ENCODE measurements around the gene PREX1.

The PREX1 gene

GRCh38 chr20:48824830-48825565, 2.8 kb downstream of the PREX1 start:
- no peak for DNase-seq (ENCODE audit: low read depth, low spot score)
- Histone ChIP-seq H3K27me3 (ENCODE audit: insufficient read depth, insufficient read length) (peaks cover 21% of the 10 kb centered on the region), H3K9me3 (ENCODE audit: insufficient read depth, low read length) (no peaks in the 10 kb centered on the region), H3K9ac (ENCODE audit: insufficient read length, low read depth) (no peak overlapping the region), H3K36me3 (ENCODE audit: insufficient read depth, insufficient read length, low read length) (no peaks in the 10 kb centered on the region), H3K4me3 (ENCODE audit: insufficient read length, low read depth) (no peak overlapping the region), H3K4me1 (ENCODE audit: insufficient read depth, insufficient read length) (peaks cover 6% of the 10 kb centered on the region)
- TF ChIP-seq ZNF274 (IDR thresholded peaks at IDR 0.05; ENCODE audit: low read depth, low read length) (no peak), YY1 (IDR thresholded peaks at IDR 0.05; ENCODE audit: insufficient read depth, insufficient read length) (no peak), SUZ12 (IDR thresholded peaks at IDR 0.05; ENCODE audit: extremely low read depth, insufficient read depth, insufficient read length) (no peak)

DNA sequence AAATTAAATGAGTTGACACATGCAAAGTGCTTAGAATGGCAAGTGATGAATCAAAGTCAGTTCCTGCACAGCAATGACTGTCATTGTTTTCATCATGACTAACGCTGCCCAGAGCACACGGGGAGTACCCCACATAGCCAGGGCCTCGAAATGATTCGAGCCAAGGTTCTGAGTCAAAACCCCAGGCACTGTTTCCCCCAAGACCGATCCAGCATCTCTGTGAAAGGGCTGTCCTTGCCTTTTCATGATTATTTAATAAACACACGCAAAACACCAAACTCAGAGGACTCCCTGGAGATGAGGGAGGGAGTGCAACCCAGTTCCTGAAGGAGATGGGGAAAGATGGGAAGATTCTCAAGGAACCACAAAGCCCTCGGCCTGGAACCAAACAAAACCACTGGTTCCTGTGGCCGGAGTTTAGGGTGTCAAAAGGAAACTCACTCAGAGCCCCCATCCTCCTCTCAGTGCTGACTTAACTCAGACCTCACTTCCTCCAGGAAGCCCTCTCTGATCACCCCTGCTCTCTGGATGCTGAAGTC, 3.8 kb downstream of the PREX1 start:
- peaks cover 6% of the 10 kb centered on the region for H3K4me1 ChIP-seq (ENCODE audit: insufficient read depth, insufficient read length)
- no peak for DNase-seq (ENCODE audit: low read depth, low spot score)
- H3K9me3 ChIP-seq (ENCODE audit: insufficient read depth, low read length): no peaks in the 10 kb centered on the region
- H3K36me3 ChIP-seq (ENCODE audit: insufficient read depth, insufficient read length, low read length): no peaks in the 10 kb centered on the region
- no peak for TF ChIP-seq YY1 (IDR thresholded peaks at IDR 0.05; ENCODE audit: insufficient read depth, insufficient read length)
- TF ChIP-seq ZNF274 (IDR thresholded peaks at IDR 0.05; ENCODE audit: low read depth, low read length): no peak
- TF ChIP-seq SUZ12 (IDR thresholded peaks at IDR 0.05; ENCODE audit: extremely low read depth, insufficient read depth, insufficient read length): no peak
- H3K4me3 ChIP-seq (ENCODE audit: insufficient read length, low read depth): no peak overlapping the region
- peaks cover 12% of the 10 kb centered on the region for H3K27me3 ChIP-seq (ENCODE audit: insufficient read depth, insufficient read length)
- no peak overlapping the region for H3K9ac ChIP-seq (ENCODE audit: insufficient read length, low read depth)

- Histone ChIP-seq H3K4me3 (ENCODE audit: insufficient read length, low read depth) (no peak overlapping the region), H3K27me3 (ENCODE audit: insufficient read depth, insufficient read length) (peaks cover 7% of the 10 kb centered on the region), H3K9ac (ENCODE audit: insufficient read length, low read depth) (no peak overlapping the region), H3K9me3 (ENCODE audit: insufficient read depth, low read length) (no peaks in the 10 kb centered on the region), H3K36me3 (ENCODE audit: insufficient read depth, insufficient read length, low read length) (no peaks in the 10 kb centered on the region), H3K4me1 (ENCODE audit: insufficient read depth, insufficient read length) (peaks cover 4% of the 10 kb centered on the region)
- DNase-seq (ENCODE audit: low read depth, low spot score): no peak
- TF ChIP-seq YY1 (IDR thresholded peaks at IDR 0.05; ENCODE audit: insufficient read depth, insufficient read length) (no peak), SUZ12 (IDR thresholded peaks at IDR 0.05; ENCODE audit: extremely low read depth, insufficient read depth, insufficient read length) (no peak), ZNF274 (IDR thresholded peaks at IDR 0.05; ENCODE audit: low read depth, low read length) (no peak)
Observed at GRCh38 chr20:48823476-48823875, 4.3 kb downstream of the PREX1 start.

DNA sequence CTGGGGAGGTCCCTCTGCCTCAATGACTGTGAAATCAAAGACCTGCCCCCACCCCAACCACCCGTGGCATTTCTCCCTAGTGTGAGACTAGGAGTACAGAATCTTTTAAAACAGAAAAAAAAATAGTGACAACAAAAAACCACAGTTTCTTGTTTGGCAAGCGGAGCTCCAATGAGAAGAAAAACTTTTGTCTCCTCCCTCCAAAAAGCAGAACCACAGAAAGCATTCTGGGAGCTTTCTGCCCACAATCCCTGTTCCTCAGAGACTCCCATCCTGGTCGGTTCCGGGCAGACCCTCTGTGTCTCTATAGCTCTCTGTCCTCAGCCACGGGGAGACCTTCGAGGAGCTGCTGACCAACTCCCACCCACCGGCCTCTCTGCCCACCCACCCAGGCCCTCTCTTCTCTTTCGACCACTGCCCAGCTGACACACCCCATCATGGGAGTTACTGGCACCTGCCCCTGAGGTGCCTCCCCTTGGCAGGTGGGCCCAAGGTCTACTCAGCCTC, 4.9 kb downstream of the PREX1 start:
- Histone ChIP-seq H3K4me1 (ENCODE audit: insufficient read depth, insufficient read length) (peaks cover 4% of the 10 kb centered on the region), H3K9me3 (ENCODE audit: insufficient read depth, low read length) (no peaks in the 10 kb centered on the region), H3K4me3 (ENCODE audit: insufficient read length, low read depth) (no peak overlapping the region), H3K36me3 (ENCODE audit: insufficient read depth, insufficient read length, low read length) (no peaks in the 10 kb centered on the region), H3K27me3 (ENCODE audit: insufficient read depth, insufficient read length) (peaks cover 5% of the 10 kb centered on the region), H3K9ac (ENCODE audit: insufficient read length, low read depth) (no peak overlapping the region)
- TF ChIP-seq YY1 (IDR thresholded peaks at IDR 0.05; ENCODE audit: insufficient read depth, insufficient read length) (no peak), SUZ12 (IDR thresholded peaks at IDR 0.05; ENCODE audit: extremely low read depth, insufficient read depth, insufficient read length) (no peak), ZNF274 (IDR thresholded peaks at IDR 0.05; ENCODE audit: low read depth, low read length) (no peak)
- DNase-seq (ENCODE audit: low read depth, low spot score): no peak

DNA sequence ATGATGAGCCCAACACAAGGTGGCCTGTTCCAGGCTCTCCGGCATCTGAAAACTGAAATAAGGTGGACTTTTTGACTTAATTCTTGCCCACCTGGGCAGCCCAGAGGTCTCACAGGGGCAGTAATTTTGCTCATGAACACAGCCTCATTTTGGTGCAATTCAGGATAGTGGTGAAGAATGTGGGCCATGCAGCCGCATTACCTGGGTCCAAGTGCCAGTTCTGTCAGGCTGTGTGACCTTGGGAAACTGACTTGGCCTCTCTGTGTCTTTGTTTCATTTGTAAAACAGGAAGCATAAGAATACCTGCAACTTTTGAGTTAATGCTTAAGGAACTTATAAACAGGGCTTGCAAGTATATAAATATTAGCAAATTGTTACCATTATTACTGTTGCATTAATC, 5.6 kb downstream of the PREX1 start:
- DNase-seq (ENCODE audit: low read depth, low spot score): no peak
- H3K4me1 ChIP-seq (ENCODE audit: insufficient read depth, insufficient read length): peaks cover 4% of the 10 kb centered on the region
- no peak overlapping the region for H3K9ac ChIP-seq (ENCODE audit: insufficient read length, low read depth)
- H3K27me3 ChIP-seq (ENCODE audit: insufficient read depth, insufficient read length): peaks cover 1% of the 10 kb centered on the region
- TF ChIP-seq SUZ12 (IDR thresholded peaks at IDR 0.05; ENCODE audit: extremely low read depth, insufficient read depth, insufficient read length): no peak
- TF ChIP-seq YY1 (IDR thresholded peaks at IDR 0.05; ENCODE audit: insufficient read depth, insufficient read length): no peak
- no peak for TF ChIP-seq ZNF274 (IDR thresholded peaks at IDR 0.05; ENCODE audit: low read depth, low read length)
- H3K9me3 ChIP-seq (ENCODE audit: insufficient read depth, low read length): no peaks in the 10 kb centered on the region
- H3K36me3 ChIP-seq (ENCODE audit: insufficient read depth, insufficient read length, low read length): no peaks in the 10 kb centered on the region
- H3K4me3 ChIP-seq (ENCODE audit: insufficient read length, low read depth): no peak overlapping the region

- Histone ChIP-seq H3K4me1 (ENCODE audit: insufficient read depth, insufficient read length) (peaks cover 4% of the 10 kb centered on the region), H3K27me3 (ENCODE audit: insufficient read depth, insufficient read length) (no peaks in the 10 kb centered on the region), H3K9me3 (ENCODE audit: insufficient read depth, low read length) (no peaks in the 10 kb centered on the region), H3K36me3 (ENCODE audit: insufficient read depth, insufficient read length, low read length) (no peaks in the 10 kb centered on the region), H3K4me3 (ENCODE audit: insufficient read length, low read depth) (no peak overlapping the region), H3K9ac (ENCODE audit: insufficient read length, low read depth) (no peak overlapping the region)
- no peak for DNase-seq (ENCODE audit: low read depth, low spot score)
- no peak for TF ChIP-seq SUZ12 (IDR thresholded peaks at IDR 0.05; ENCODE audit: extremely low read depth, insufficient read depth, insufficient read length)
- no peak for TF ChIP-seq YY1 (IDR thresholded peaks at IDR 0.05; ENCODE audit: insufficient read depth, insufficient read length)
- no peak for TF ChIP-seq ZNF274 (IDR thresholded peaks at IDR 0.05; ENCODE audit: low read depth, low read length)
Observed at GRCh38 chr20:48821261-48821920, 6.4 kb downstream of the PREX1 start.

DNA sequence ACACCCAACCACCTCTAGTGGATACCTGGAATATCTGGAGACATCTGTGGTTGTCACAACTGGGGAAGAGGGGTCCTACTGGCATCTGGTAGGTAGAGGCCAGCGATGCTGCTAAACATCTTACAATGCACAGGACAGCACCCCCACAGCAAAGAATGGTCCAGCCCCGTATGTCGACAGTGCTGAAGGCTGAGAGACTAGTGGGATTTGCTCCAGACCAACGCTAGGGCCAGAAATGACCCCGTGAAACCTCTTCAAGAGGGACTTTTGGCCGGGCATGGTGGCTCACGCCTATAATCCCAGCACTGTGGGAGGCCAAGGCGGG, 7.2 kb downstream of the PREX1 start:
- Histone ChIP-seq H3K4me3 (ENCODE audit: insufficient read length, low read depth) (no peak overlapping the region), H3K9ac (ENCODE audit: insufficient read length, low read depth) (no peak overlapping the region), H3K4me1 (ENCODE audit: insufficient read depth, insufficient read length) (peaks cover 4% of the 10 kb centered on the region), H3K9me3 (ENCODE audit: insufficient read depth, low read length) (no peaks in the 10 kb centered on the region), H3K27me3 (ENCODE audit: insufficient read depth, insufficient read length) (no peaks in the 10 kb centered on the region), H3K36me3 (ENCODE audit: insufficient read depth, insufficient read length, low read length) (no peaks in the 10 kb centered on the region)
- no peak for DNase-seq (ENCODE audit: low read depth, low spot score)
- TF ChIP-seq SUZ12 (IDR thresholded peaks at IDR 0.05; ENCODE audit: extremely low read depth, insufficient read depth, insufficient read length) (no peak), YY1 (IDR thresholded peaks at IDR 0.05; ENCODE audit: insufficient read depth, insufficient read length) (no peak), ZNF274 (IDR thresholded peaks at IDR 0.05; ENCODE audit: low read depth, low read length) (no peak)

All from NT2/D1 (cell line).